BLaER1 treated with 17β-estradiol and CSF1 and Interleukin-3, amounts not matched to agents 10 nM and 100 nM (cell line): ENCODE data around the gene NAV2.

Experiments
- H3K27ac ChIP-seq, 11 experiments: shearing (Covaris generic); formaldehyde crosslinking; 2 replicates each; pipeline ENCODE4 v1.8.1; 2022
- H3K27me3 ChIP-seq, 11 experiments: shearing (Covaris generic); formaldehyde crosslinking; 2 replicates each; pipeline ENCODE4 v1.8.1; 2022
- H3K36me3 ChIP-seq, 11 experiments: shearing (Covaris generic); formaldehyde crosslinking; 2 replicates each; pipeline ENCODE4 v1.8.1; 2022
- H3K4me1 ChIP-seq, 10 experiments: shearing (Covaris generic); formaldehyde crosslinking; 2 replicates each; pipeline ENCODE4 v1.8.1; 2022
- H3K4me2 ChIP-seq, 11 experiments: shearing (Covaris generic); formaldehyde crosslinking; 2 replicates each; pipeline ENCODE4 v1.8.1; 2022
- H3K4me3 ChIP-seq, 10 experiments: shearing (Covaris generic); formaldehyde crosslinking; 2 replicates each; pipeline ENCODE4 v1.8.1; 2022
- H3K9ac ChIP-seq, 11 experiments: shearing (Covaris generic); formaldehyde crosslinking; 2 replicates each; pipeline ENCODE4 v1.8.1; 2022
- H3K9me3 ChIP-seq, 11 experiments: shearing (Covaris generic); formaldehyde crosslinking; replicated peaks in 1 of 11; 2 replicates each; pipeline ENCODE4 v1.8.1; 2022
- H4K20me1 ChIP-seq, 11 experiments: shearing (Covaris generic); formaldehyde crosslinking; 2 replicates each; pipeline ENCODE4 v1.8.1; 2022
- Cebpa-rat ChIP-seq, 11 experiments: shearing (Covaris generic); IDR thresholded peaks; 2 replicates each; pipeline ENCODE4 v1.8.1; 2022

The NAV2 gene

DNA sequence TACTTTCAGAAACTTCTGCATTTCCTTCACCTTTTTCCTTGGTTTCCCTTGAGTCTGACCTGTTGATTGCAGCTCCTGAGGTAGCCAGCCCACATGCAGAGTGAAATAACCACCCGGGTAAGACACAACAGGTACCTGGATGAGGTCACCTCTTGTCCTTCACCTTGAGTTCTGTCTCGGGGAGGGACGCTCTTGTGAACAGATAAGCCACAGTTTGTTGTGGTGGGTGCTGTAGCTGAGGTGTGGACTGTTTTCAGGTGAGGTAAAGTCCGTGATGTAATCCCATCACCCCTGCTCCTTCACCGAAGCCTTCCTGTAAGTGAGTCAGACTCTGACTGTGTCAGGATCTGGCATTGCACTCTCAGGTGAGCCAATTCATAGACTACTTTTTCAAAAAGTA is 183.1 kb downstream of the NAV2 start:
- Histone ChIP-seq H3K4me1 (no peaks in the 10 kb centered on the region), H3K36me3 (no peaks in the 10 kb centered on the region), H3K4me3 (no peak overlapping the region), H3K9ac (no peak overlapping the region), H3K4me2 (no peak overlapping the region), H4K20me1 (no peaks in the 10 kb centered on the region), H3K27me3 (no peaks in the 10 kb centered on the region), H3K9me3 (no peaks in the 10 kb centered on the region; a peak in 1 of 22 replicates), H3K27ac (no peak overlapping the region)
- no peak for TF ChIP-seq Cebpa-rat (IDR thresholded peaks at IDR 0.05)

GRCh38 chr11:19903620-19904069 is 191.0 kb downstream of the NAV2 start:
- no peak overlapping the region for H3K4me2 ChIP-seq
- H3K9ac ChIP-seq: no peak overlapping the region
- no peaks in the 10 kb centered on the region for H3K9me3 ChIP-seq
- no peaks in the 10 kb centered on the region for H4K20me1 ChIP-seq
- H3K36me3 ChIP-seq: no peaks in the 10 kb centered on the region
- peaks cover 0 to 6% (median 0%) of the 10 kb centered on the region in 10 experiments; a peak in 1 of 20 replicates for H3K4me1 ChIP-seq
- no peaks in the 10 kb centered on the region for H3K27me3 ChIP-seq
- H3K4me3 ChIP-seq: no peak overlapping the region
- H3K27ac ChIP-seq: no peak overlapping the region
- TF ChIP-seq Cebpa-rat (IDR thresholded peaks at IDR 0.05): no peak

- Histone ChIP-seq H3K27ac (no peak overlapping the region), H3K36me3 (no peaks in the 10 kb centered on the region)
Observed at GRCh38 chr11:19905280-19905853, 192.7 kb downstream of the NAV2 start.

GRCh38 chr11:19906126-19906525 is 193.5 kb downstream of the NAV2 start:
- H3K9ac ChIP-seq: no peak overlapping the region
- no peak overlapping the region for H3K4me2 ChIP-seq
- H3K36me3 ChIP-seq: no peaks in the 10 kb centered on the region
- H3K9me3 ChIP-seq: no peaks in the 10 kb centered on the region
- H3K4me3 ChIP-seq: no peak overlapping the region
- H3K27me3 ChIP-seq: no peaks in the 10 kb centered on the region
- no peak for TF ChIP-seq Cebpa-rat (IDR thresholded peaks at IDR 0.05)
- no peak overlapping the region for H3K27ac ChIP-seq
- peaks cover 0 to 6% (median 0%) of the 10 kb centered on the region in 10 experiments; a peak in 1 of 20 replicates for H3K4me1 ChIP-seq
- H4K20me1 ChIP-seq: no peaks in the 10 kb centered on the region

More at GRCh38 chr11:19905280-19905853, 192.7 kb downstream of the NAV2 start:
- Histone ChIP-seq H3K27me3 (no peaks in the 10 kb centered on the region), H3K4me2 (no peak overlapping the region), H3K9me3 (no peaks in the 10 kb centered on the region), H3K4me3 (no peak overlapping the region), H3K4me1 (peaks cover 0 to 6% (median 0%) of the 10 kb centered on the region in 10 experiments; a peak in 1 of 20 replicates), H4K20me1 (no peaks in the 10 kb centered on the region), H3K9ac (no peak overlapping the region)
- no peak for TF ChIP-seq Cebpa-rat (IDR thresholded peaks at IDR 0.05)

- Histone ChIP-seq H3K27ac (no peak overlapping the region), H3K4me2 (0 out of 22 replicates have a peak overlapping the region, but pooled peaks of 2 of the 11 experiments have one; percentile 1 to 2), H3K27me3 (no peaks in the 10 kb centered on the region), H3K9me3 (no peaks in the 10 kb centered on the region), H3K36me3 (no peaks in the 10 kb centered on the region), H4K20me1 (no peaks in the 10 kb centered on the region), H3K4me1 (peaks cover 0 to 6% (median 0%) of the 10 kb centered on the region in 10 experiments; a peak in 1 of 20 replicates), H3K4me3 (no peak overlapping the region), H3K9ac (no peak overlapping the region)
- TF ChIP-seq Cebpa-rat (IDR thresholded peaks at IDR 0.05): no peak
Observed at GRCh38 chr11:19907008-19907579, 194.5 kb downstream of the NAV2 start.

DNA sequence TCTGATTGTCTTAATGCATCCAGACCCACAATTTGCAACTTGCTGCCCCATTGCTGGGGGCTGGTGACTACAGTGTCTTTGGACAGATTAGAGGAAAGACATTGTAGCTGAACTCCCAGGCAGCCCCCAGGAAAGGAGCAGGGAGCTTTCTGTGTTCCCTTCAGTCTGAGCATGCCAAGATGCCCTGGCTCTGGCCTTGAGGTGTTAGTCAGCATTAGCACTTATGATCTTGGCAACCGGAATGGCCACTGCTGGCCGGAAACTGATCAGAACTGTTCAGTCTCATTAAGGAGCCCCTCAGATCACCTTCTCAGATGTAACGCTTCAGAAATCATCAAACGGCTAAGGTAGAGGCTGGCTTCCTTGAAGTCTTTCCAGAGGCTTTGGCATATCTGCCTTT is 195.2 kb downstream of the NAV2 start:
- peaks cover 0 to 6% (median 0%) of the 10 kb centered on the region in 10 experiments; a peak in 1 of 20 replicates for H3K4me1 ChIP-seq
- no peaks in the 10 kb centered on the region for H4K20me1 ChIP-seq
- H3K4me2 ChIP-seq: no peak overlapping the region
- H3K4me3 ChIP-seq: no peak overlapping the region
- no peaks in the 10 kb centered on the region for H3K36me3 ChIP-seq
- no peak overlapping the region for H3K9ac ChIP-seq
- no peak overlapping the region for H3K27ac ChIP-seq
- H3K27me3 ChIP-seq: no peaks in the 10 kb centered on the region
- H3K9me3 ChIP-seq: no peaks in the 10 kb centered on the region
- no peak for TF ChIP-seq Cebpa-rat (IDR thresholded peaks at IDR 0.05)

DNA sequence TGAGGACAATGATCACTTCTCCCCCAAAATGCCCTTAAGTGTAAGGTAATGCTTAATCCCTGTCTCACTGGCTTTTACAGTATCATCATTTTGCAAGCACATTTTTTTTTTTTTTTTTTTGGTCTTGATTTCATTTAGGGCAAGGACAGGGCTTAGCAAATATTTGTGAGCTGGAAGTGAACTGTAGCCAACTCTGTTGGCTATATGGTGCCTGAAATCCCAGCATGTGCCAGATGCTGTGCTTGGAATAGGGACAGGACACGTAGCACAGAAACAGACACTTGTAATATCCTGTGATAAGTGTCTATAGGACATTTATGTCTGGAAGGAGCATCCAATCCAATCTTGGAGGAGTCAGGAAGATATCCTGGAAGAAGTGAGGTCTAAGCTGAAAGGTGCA is 198.3 kb downstream of the NAV2 start:
- no peak overlapping the region for H3K27ac ChIP-seq
- no peaks in the 10 kb centered on the region for H3K27me3 ChIP-seq
- peaks cover 0 to 6% (median 0%) of the 10 kb centered on the region in 10 experiments; a peak in 1 of 20 replicates for H3K4me1 ChIP-seq
- no peak overlapping the region for H3K9ac ChIP-seq
- H4K20me1 ChIP-seq: no peaks in the 10 kb centered on the region
- H3K4me2 ChIP-seq: no peak overlapping the region
- no peak for TF ChIP-seq Cebpa-rat (IDR thresholded peaks at IDR 0.05)
- H3K36me3 ChIP-seq: no peaks in the 10 kb centered on the region
- no peak overlapping the region for H3K4me3 ChIP-seq
- no peaks in the 10 kb centered on the region for H3K9me3 ChIP-seq

- Histone ChIP-seq H4K20me1 (no peaks in the 10 kb centered on the region), H3K4me3 (no peak overlapping the region), H3K4me1 (no peaks in the 10 kb centered on the region; a peak in 1 of 20 replicates), H3K4me2 (no peak overlapping the region), H3K27me3 (no peaks in the 10 kb centered on the region), H3K27ac (no peak overlapping the region), H3K9me3 (no peaks in the 10 kb centered on the region), H3K9ac (no peak overlapping the region), H3K36me3 (no peaks in the 10 kb centered on the region)
- TF ChIP-seq Cebpa-rat (IDR thresholded peaks at IDR 0.05): no peak
Observed at GRCh38 chr11:19912115-19912957, 199.7 kb downstream of the NAV2 start.
